HEK293 (cell line): ENCODE data around the gene ZC3H18.

Experiments
- CTCF ChIA-PET: fragments of 350-600 bp; formaldehyde crosslinking; extraction: SDS; loops from one replicate; lab custom pipeline; 2021; ENCODE audit warnings: antibody characterized with exemption; lab: Yijun Ruan, JAX
- POLR2A ChIA-PET: fragments of 300-600 bp; formaldehyde crosslinking; extraction: SDS; loops from one replicate; lab custom pipeline; 2020; ENCODE audit warnings: antibody characterized with exemption, inconsistent platforms; lab: Yijun Ruan, JAX
- H3K27ac ChIP-seq: fragments of 200-500 bp; sonication (Bioruptor generic); 2 replicates; pipeline ENCODE4 v1.5.1; 2014; ENCODE audit warnings: low read depth, low read length, control low read depth, inconsistent platforms; ENCODE audit errors: extremely low read depth
- H3K36me3 ChIP-seq, 2 experiments: fragments of 200-500 bp in 1 of 2; sonication (Bioruptor generic) in 1 of 2; 1 replicate in 1 of 2; 2 replicates in 1 of 2; pipeline ENCODE4 v1.5.1; 2014 to 2017; ENCODE audit warnings: inconsistent platforms in 2 of 2, low read length in 2 of 2; ENCODE audit not compliant: control insufficient read depth in 2 of 2, insufficient read depth in 1 of 2
- H3K4me1 ChIP-seq: fragments of 200-500 bp; sonication (Bioruptor generic); 2 replicates; pipeline ENCODE4 v1.5.1; 2014; ENCODE audit warnings: mild to moderate bottlenecking, low read length, inconsistent platforms; ENCODE audit not compliant: control insufficient read depth, insufficient read depth
- H3K4me3 ChIP-seq: 2 replicates; pipeline ENCODE4 v1.5.1; 2011; ENCODE audit warnings: low read depth, mild to moderate bottlenecking, control low read depth, low read length, moderate library complexity
- H3K9me3 ChIP-seq: fragments of 200-500 bp; sonication (Bioruptor generic); 2 replicates; pipeline ENCODE4 v1.5.1; 2014; ENCODE audit warnings: low read depth, low read length, inconsistent platforms; ENCODE audit not compliant: control insufficient read depth, insufficient read depth
- EGR2 ChIP-seq: fragments of 450-650 bp; formaldehyde crosslinking; IDR thresholded peaks from 2 replicates; pipeline ENCODE4 v1.5.1; 2016; ENCODE audit warnings: low read depth, missing biosample characterization, missing genetic modification characterization
- GLIS2 ChIP-seq: fragments of 450-650 bp; formaldehyde crosslinking; IDR thresholded peaks from 2 replicates; pipeline ENCODE4 v1.5.1; 2016; ENCODE audit warnings: missing biosample characterization, missing genetic modification characterization
- KLF16 ChIP-seq: fragments of 450-650 bp; formaldehyde crosslinking; IDR thresholded peaks from 2 replicates; pipeline ENCODE4 v1.5.1; 2017; ENCODE audit warnings: missing biosample characterization, missing genetic modification characterization
- SP2 ChIP-seq: fragments of 450-650 bp; formaldehyde crosslinking; IDR thresholded peaks from 2 replicates; pipeline ENCODE4 v1.5.1; 2016; ENCODE audit warnings: missing biosample characterization, missing genetic modification characterization
- WT1 ChIP-seq: fragments of 450-650 bp; formaldehyde crosslinking; IDR thresholded peaks from 2 replicates; pipeline ENCODE4 v1.5.1; 2016; ENCODE audit warnings: missing biosample characterization, missing genetic modification characterization
- ZFHX2 ChIP-seq: fragments of 450-650 bp; formaldehyde crosslinking; conservative IDR thresholded peaks from 2 replicates; pipeline ENCODE4 v1.5.1; 2016; ENCODE audit warnings: missing biosample characterization, missing genetic modification characterization
- ZNF23 ChIP-seq: fragments of 450-650 bp; formaldehyde crosslinking; IDR thresholded peaks from 2 replicates; pipeline ENCODE4 v1.5.1; 2016; ENCODE audit warnings: missing biosample characterization, missing genetic modification characterization, borderline replicate concordance
- ZNF274 ChIP-seq, 2 experiments: fragments of 200-500 bp in 1 of 2; fragments of 450-650 bp in 1 of 2; sonication (Bioruptor generic) in 1 of 2; formaldehyde crosslinking in 1 of 2; IDR thresholded peaks; 2 replicates each; pipeline versions ENCODE4 v1.5.1 to v1.6.1; 2014 to 2016; ENCODE audit warnings: borderline replicate concordance in 1 of 2, inconsistent platforms in 1 of 2, low read length in 1 of 2, missing biosample characterization in 1 of 2, missing genetic modification characterization in 1 of 2
- ZNF335 ChIP-seq: fragments of 450-650 bp; formaldehyde crosslinking; conservative IDR thresholded peaks from 2 replicates; pipeline ENCODE4 v1.5.1; 2016; ENCODE audit warnings: missing biosample characterization, missing genetic modification characterization
- ZNF776 ChIP-seq: fragments of 450-650 bp; formaldehyde crosslinking; IDR thresholded peaks from 2 replicates; pipeline ENCODE4 v1.5.0; 2017; ENCODE audit warnings: missing biosample characterization, missing genetic modification characterization, borderline replicate concordance
- ZSCAN30 ChIP-seq: fragments of 450-650 bp; IDR thresholded peaks from 2 replicates; pipeline ENCODE4 v1.5.1; 2018; ENCODE audit warnings: missing biosample characterization, mild to moderate bottlenecking, missing genetic modification characterization, moderate library complexity
- TF ChIP-seq, protein P1 (sequence below): fragments of 450-650 bp; formaldehyde crosslinking; IDR thresholded peaks from 2 replicates; pipeline ENCODE4 v1.5.1; 2016; ENCODE audit warnings: missing biosample characterization, missing genetic modification characterization
- TF ChIP-seq, protein P2 (sequence below): fragments of 450-650 bp; formaldehyde crosslinking; optimal IDR thresholded peaks from 2 replicates; pipeline ENCODE3; 2016; ENCODE audit warnings: missing biosample characterization, mild to moderate bottlenecking, missing genetic modification characterization
- TF ChIP-seq, protein P3 (sequence below): fragments of 450-650 bp; formaldehyde crosslinking; IDR thresholded peaks from 2 replicates; pipeline ENCODE4 v1.5.1; 2016; ENCODE audit warnings: missing biosample characterization, missing genetic modification characterization
- TF ChIP-seq, protein P4 (sequence below): fragments of 450-650 bp; IDR thresholded peaks from 2 replicates; pipeline ENCODE4 v1.5.1; 2018; ENCODE audit warnings: missing biosample characterization, missing genetic modification characterization
- TF ChIP-seq, protein P5 (sequence below): fragments of 450-650 bp; formaldehyde crosslinking; IDR thresholded peaks from 2 replicates; pipeline ENCODE4 v1.5.1; 2016; ENCODE audit warnings: missing biosample characterization, missing genetic modification characterization

ZC3H18 gene

DNA sequence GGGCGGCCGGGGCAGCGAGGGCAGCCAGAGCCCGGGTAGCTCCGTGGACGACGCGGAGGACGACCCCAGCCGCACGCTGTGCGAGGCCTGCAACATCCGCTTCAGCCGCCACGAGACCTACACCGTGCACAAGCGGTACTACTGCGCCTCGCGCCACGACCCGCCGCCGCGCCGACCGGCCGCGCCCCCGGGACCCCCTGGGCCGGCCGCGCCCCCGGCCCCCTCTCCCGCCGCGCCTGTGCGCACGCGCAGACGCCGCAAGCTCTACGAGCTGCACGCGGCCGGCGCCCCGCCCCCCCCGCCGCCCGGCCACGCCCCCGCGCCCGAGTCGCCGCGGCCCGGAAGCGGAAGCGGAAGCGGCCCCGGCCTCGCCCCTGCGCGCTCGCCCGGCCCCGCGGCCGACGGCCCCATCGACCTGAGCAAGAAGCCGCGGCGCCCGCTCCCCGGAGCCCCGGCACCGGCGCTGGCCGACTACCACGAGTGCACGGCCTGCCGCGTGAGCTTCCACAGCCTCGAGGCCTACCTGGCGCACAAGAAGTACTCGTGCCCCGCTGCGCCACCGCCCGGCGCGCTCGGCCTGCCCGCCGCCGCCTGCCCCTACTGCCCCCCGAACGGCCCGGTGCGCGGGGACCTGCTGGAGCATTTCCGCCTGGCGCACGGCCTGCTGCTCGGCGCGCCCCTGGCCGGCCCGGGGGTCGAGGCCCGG, 36.1 kb upstream of the ZC3H18 start (continued):
- TF ChIP-seq, protein P1, sequence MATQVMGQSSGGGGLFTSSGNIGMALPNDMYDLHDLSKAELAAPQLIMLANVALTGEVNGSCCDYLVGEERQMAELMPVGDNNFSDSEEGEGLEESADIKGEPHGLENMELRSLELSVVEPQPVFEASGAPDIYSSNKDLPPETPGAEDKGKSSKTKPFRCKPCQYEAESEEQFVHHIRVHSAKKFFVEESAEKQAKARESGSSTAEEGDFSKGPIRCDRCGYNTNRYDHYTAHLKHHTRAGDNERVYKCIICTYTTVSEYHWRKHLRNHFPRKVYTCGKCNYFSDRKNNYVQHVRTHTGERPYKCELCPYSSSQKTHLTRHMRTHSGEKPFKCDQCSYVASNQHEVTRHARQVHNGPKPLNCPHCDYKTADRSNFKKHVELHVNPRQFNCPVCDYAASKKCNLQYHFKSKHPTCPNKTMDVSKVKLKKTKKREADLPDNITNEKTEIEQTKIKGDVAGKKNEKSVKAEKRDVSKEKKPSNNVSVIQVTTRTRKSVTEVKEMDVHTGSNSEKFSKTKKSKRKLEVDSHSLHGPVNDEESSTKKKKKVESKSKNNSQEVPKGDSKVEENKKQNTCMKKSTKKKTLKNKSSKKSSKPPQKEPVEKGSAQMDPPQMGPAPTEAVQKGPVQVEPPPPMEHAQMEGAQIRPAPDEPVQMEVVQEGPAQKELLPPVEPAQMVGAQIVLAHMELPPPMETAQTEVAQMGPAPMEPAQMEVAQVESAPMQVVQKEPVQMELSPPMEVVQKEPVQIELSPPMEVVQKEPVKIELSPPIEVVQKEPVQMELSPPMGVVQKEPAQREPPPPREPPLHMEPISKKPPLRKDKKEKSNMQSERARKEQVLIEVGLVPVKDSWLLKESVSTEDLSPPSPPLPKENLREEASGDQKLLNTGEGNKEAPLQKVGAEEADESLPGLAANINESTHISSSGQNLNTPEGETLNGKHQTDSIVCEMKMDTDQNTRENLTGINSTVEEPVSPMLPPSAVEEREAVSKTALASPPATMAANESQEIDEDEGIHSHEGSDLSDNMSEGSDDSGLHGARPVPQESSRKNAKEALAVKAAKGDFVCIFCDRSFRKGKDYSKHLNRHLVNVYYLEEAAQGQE (tag by site-specific recombination): no peak
- TF ChIP-seq ZNF776 (tag by site-specific recombination) (no peak), ZSCAN30 (0 out of 2 replicates have a peak, but pooled peaks have one; percentile 48)
- TF ChIP-seq, protein P2, sequence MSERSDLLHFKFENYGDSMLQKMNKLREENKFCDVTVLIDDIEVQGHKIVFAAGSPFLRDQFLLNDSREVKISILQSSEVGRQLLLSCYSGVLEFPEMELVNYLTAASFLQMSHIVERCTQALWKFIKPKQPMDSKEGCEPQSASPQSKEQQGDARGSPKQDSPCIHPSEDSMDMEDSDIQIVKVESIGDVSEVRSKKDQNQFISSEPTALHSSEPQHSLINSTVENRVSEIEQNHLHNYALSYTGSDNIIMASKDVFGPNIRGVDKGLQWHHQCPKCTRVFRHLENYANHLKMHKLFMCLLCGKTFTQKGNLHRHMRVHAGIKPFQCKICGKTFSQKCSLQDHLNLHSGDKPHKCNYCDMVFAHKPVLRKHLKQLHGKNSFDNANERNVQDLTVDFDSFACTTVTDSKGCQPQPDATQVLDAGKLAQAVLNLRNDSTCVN (tag by site-specific recombination): peak; percentile 25

DNA sequence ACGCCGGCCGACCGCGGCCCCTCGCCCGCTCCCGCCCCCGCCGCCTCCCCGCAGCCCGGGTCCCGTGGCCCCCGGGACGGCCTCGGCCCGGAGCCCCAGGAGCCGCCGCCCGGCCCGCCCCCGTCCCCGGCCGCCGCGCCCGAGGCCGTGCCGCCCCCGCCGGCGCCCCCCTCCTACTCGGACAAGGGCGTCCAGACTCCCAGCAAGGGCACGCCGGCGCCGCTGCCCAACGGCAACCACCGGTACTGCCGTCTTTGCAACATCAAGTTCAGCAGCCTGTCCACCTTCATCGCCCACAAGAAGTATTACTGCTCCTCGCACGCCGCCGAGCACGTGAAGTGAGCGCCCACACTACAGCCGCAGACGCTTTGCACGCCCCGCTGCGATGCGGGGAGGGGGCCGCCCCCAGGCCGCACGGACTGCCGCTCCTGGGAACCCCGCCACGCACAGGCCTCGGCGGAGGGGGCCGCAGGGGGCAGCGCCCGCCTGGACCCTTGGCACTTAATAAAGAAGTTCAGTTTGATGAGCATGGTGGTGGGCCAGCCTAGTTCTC, 35.5 kb upstream of the ZC3H18 start:
- Histone ChIP-seq H3K4me1 (peaks cover 6% of the 10 kb centered on the region; the same call in 1 of the 2 replicates), H3K27ac (peak overlapping the region; percentile 94; the same call in 1 of the 2 replicates)
- POLR2A ChIA-PET: interaction anchor here (1.2 kb wide), 1 partner anchor 82 kb away, joined by 3 read pairs; the partner anchor contains the start of gene ZFPM1

More for the DNA sequence above, 35.5 kb upstream of the ZC3H18 start:
- peak overlapping the region; percentile 58 for H3K4me3 ChIP-seq
- TF ChIP-seq EGR2 (tag by site-specific recombination): peak; percentile 82
- 0 out of 2 replicates have a peak, but pooled peaks have one; percentile 5 for TF ChIP-seq SP2 (tag by site-specific recombination)
- TF ChIP-seq ZNF23 (tag by site-specific recombination): no peak
- TF ChIP-seq, protein P3, sequence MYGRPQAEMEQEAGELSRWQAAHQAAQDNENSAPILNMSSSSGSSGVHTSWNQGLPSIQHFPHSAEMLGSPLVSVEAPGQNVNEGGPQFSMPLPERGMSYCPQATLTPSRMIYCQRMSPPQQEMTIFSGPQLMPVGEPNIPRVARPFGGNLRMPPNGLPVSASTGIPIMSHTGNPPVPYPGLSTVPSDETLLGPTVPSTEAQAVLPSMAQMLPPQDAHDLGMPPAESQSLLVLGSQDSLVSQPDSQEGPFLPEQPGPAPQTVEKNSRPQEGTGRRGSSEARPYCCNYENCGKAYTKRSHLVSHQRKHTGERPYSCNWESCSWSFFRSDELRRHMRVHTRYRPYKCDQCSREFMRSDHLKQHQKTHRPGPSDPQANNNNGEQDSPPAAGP (tag by site-specific recombination): no peak
- no peak for TF ChIP-seq ZNF274 (IDR thresholded peaks at IDR 0.05; ENCODE audit: low read length)
- TF ChIP-seq ZNF274 (tag by site-specific recombination; IDR thresholded peaks at IDR 0.05; ENCODE audit: borderline replicate concordance): no peak
- TF ChIP-seq, protein P2 (tag by site-specific recombination): peak; percentile 51
- TF ChIP-seq, protein P4, sequence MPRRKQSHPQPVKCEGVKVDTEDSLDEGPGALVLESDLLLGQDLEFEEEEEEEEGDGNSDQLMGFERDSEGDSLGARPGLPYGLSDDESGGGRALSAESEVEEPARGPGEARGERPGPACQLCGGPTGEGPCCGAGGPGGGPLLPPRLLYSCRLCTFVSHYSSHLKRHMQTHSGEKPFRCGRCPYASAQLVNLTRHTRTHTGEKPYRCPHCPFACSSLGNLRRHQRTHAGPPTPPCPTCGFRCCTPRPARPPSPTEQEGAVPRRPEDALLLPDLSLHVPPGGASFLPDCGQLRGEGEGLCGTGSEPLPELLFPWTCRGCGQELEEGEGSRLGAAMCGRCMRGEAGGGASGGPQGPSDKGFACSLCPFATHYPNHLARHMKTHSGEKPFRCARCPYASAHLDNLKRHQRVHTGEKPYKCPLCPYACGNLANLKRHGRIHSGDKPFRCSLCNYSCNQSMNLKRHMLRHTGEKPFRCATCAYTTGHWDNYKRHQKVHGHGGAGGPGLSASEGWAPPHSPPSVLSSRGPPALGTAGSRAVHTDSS (tag by site-specific recombination): no peak
- peak; percentile 5; the same call in 1 of the 2 replicates for TF ChIP-seq GLIS2
- TF ChIP-seq ZFHX2 (tag by site-specific recombination): peak; percentile 89
- TF ChIP-seq ZNF335 (tag by site-specific recombination): 0 out of 2 replicates have a peak, but pooled peaks have one; percentile 20
- TF ChIP-seq, protein P5, sequence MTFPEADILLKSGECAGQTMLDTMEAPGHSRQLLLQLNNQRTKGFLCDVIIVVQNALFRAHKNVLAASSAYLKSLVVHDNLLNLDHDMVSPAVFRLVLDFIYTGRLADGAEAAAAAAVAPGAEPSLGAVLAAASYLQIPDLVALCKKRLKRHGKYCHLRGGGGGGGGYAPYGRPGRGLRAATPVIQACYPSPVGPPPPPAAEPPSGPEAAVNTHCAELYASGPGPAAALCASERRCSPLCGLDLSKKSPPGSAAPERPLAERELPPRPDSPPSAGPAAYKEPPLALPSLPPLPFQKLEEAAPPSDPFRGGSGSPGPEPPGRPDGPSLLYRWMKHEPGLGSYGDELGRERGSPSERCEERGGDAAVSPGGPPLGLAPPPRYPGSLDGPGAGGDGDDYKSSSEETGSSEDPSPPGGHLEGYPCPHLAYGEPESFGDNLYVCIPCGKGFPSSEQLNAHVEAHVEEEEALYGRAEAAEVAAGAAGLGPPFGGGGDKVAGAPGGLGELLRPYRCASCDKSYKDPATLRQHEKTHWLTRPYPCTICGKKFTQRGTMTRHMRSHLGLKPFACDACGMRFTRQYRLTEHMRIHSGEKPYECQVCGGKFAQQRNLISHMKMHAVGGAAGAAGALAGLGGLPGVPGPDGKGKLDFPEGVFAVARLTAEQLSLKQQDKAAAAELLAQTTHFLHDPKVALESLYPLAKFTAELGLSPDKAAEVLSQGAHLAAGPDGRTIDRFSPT (tag by site-specific recombination): 0 out of 2 replicates have a peak, but pooled peaks have one; percentile 16
- TF ChIP-seq KLF16 (tag by site-specific recombination): no peak
- TF ChIP-seq WT1 (tag by site-specific recombination): no peak
- no peaks in the 10 kb centered on the region for H3K9me3 ChIP-seq
- H3K36me3 ChIP-seq: peaks cover 0 to 22% of the 10 kb centered on the region in 2 experiments; a peak in 1 of 3 replicates
- CTCF ChIA-PET: no interaction called here
